A673 (cell line): Measurements from ENCODE around the gene BAIAP2L1.

Experiments used
- CTCF ChIP-seq: fragments of 300-800, 200-600 bp; sonication (generic); conservative IDR thresholded peaks from 2 replicates; pipeline ENCODE4 v1.5.1; 2017; ENCODE audit warnings: low read depth, mild to moderate bottlenecking, antibody characterized with exemption, low read length, moderate library complexity, mixed read lengths
- EZH2 ChIP-seq: fragments of 200-600 bp; sonication (generic); IDR thresholded peaks from 2 replicates; pipeline ENCODE4 v1.6.1; 2017; ENCODE audit warnings: borderline replicate concordance, low read depth, mild to moderate bottlenecking, mixed read lengths, antibody characterized with exemption, low read length; ENCODE audit not compliant: poor library complexity, severe bottlenecking

DNA sequence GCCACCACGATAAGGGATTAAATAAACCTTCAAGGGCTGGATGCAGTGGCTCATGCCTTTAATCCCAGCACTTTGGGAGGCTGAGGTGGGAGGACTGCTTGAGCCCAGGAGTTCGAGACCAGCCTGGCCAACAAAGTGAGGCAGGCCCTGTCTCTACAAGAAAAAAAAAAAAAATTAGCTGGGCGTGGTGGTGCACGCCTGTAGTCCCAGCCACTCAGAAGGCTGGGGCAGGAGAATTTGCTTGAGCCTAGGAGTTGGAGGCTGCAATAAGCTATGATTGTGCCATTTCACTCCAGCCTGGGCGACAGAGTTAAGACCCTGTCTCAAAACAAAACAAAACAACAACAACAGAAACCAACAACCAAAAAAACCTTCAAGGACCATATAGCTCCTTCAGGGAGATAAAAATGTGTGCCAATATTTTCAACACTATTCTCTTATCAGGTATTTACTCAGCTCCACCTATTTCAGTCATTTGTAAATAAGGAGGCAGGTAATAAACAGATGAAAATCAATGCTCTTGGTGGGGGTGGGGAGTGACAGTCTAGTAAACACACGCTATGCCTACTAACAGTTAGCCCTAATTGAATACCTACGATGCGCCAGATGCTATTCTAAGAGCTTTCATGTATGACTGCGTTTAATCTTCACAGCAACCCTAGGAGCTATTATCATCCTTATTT, 13.2 kb downstream of the BAIAP2L1 start:
- TF ChIP-seq CTCF: no peak
- no peak for TF ChIP-seq EZH2
